HepG2 (cell line): ENCODE results near the gene PFDN5. TPM values are rescaled to one million over a fixed set of nuclear protein-coding genes. Genes with fewer than 3 reads are reported as not detected.

Experiments
- CBX1 ChIP-seq: IDR thresholded peaks from one replicate; pipeline ENCODE4 v1.6.1; 2016; ENCODE audit warnings: antibody characterized with exemption, low read depth
- FOXO1 ChIP-seq: sonication (generic); formaldehyde crosslinking; IDR thresholded peaks from 2 replicates; pipeline ENCODE4 v1.4.0; 2020; ENCODE audit warnings: missing genetic modification reagents
- HBP1 ChIP-seq: IDR thresholded peaks from 2 replicates; pipeline ENCODE4 v1.6.1; 2016; ENCODE audit warnings: low read depth, control low read depth
- HMGXB4 ChIP-seq, 2 experiments: sonication (generic) in 1 of 2; formaldehyde crosslinking in 1 of 2; IDR thresholded peaks; 2 replicates each; pipeline versions ENCODE4 v1.4.0 to v1.6.1; 2018 to 2020; ENCODE audit warnings: missing genetic modification reagents in 2 of 2, borderline replicate concordance in 1 of 2, low read depth in 1 of 2, mild to moderate bottlenecking in 1 of 2, missing biosample characterization in 1 of 2
- NFE2L2 ChIP-seq: fragments of 150-350 bp; IDR thresholded peaks from 2 replicates; pipeline ENCODE4 v1.6.1; 2014; ENCODE audit warnings: low read length
- NRL ChIP-seq: sonication (generic); formaldehyde crosslinking; IDR thresholded peaks from 2 replicates; pipeline ENCODE4 v1.5.0; 2020; ENCODE audit warnings: missing genetic modification reagents, mild to moderate bottlenecking, moderate library complexity, borderline replicate concordance
- RAD51 ChIP-seq: fragments of 450-650 bp; IDR thresholded peaks from 2 replicates; pipeline ENCODE4 v1.6.1; 2016; ENCODE audit warnings: borderline replicate concordance
- RFX1 ChIP-seq: fragments of 450-650 bp; IDR thresholded peaks from 2 replicates; pipeline ENCODE4 v1.6.1; 2017
- SSRP1 ChIP-seq: IDR thresholded peaks from 2 replicates; pipeline ENCODE4 v1.6.1; 2016; ENCODE audit warnings: control low read depth
- THAP7 ChIP-seq: sonication (generic); formaldehyde crosslinking; IDR thresholded peaks from 2 replicates; pipeline ENCODE4 v1.8.1; 2023; ENCODE audit warnings: mild to moderate bottlenecking, missing genetic modification reagents
- ZBTB2 ChIP-seq: sonication (generic); formaldehyde crosslinking; IDR thresholded peaks from 2 replicates; pipeline ENCODE4 v1.8.0; 2022; ENCODE audit warnings: low read depth, missing genetic modification reagents
- ZFYVE20 ChIP-seq: sonication (generic); formaldehyde crosslinking; IDR thresholded peaks from 2 replicates; pipeline ENCODE4 v1.8.0; 2023; ENCODE audit warnings: low read depth, mild to moderate bottlenecking, moderate library complexity, missing genetic modification reagents, borderline replicate concordance
- ZNF160 ChIP-seq: sonication (generic); formaldehyde crosslinking; IDR thresholded peaks from 2 replicates; pipeline ENCODE4 v1.8.0; 2022; ENCODE audit warnings: mild to moderate bottlenecking, inconsistent platforms, missing genetic modification reagents
- ZNF589 ChIP-seq: sonication (generic); formaldehyde crosslinking; conservative IDR thresholded peaks from 2 replicates; pipeline ENCODE4 v1.8.0; 2022; ENCODE audit warnings: mild to moderate bottlenecking, moderate library complexity, missing genetic modification reagents
- ZNF75D ChIP-seq: sonication (generic); formaldehyde crosslinking; IDR thresholded peaks from 2 replicates; pipeline ENCODE4 v1.8.1; 2023; ENCODE audit warnings: missing genetic modification reagents, mild to moderate bottlenecking, borderline replicate concordance
- ZNF766 ChIP-seq: sonication (generic); formaldehyde crosslinking; IDR thresholded peaks from 2 replicates; pipeline ENCODE4 v1.5.0; 2020; ENCODE audit warnings: missing genetic modification reagents, borderline replicate concordance
- ZNF879 ChIP-seq: sonication (generic); formaldehyde crosslinking; IDR thresholded peaks from 2 replicates; pipeline ENCODE4 v1.8.1; 2023; ENCODE audit warnings: missing genetic modification reagents
- ZUFSP ChIP-seq: sonication (generic); formaldehyde crosslinking; IDR thresholded peaks from 2 replicates; pipeline ENCODE4 v1.9.0; 2021; ENCODE audit warnings: missing genetic modification reagents, mild to moderate bottlenecking, borderline replicate concordance
- polyA plus RNA-seq, 8 experiments: library from polyadenylated mRNA; depleted of rRNA in 3 of 8; stranded (reverse) in 7 of 8; unstranded in 1 of 8; fragments of >200 nt; fragmentation: Illumina TruSeq in 4 of 8; extraction: Trizol in 4 of 8; gene quantifications; 2 replicates each; pipeline versions ENCODE4 v1.2.1 to v1.2.3, GENCODE V29; 2011 to 2016; ENCODE audit warnings: low read depth in 4 of 8, missing spikeins in 1 of 8, mixed read lengths in 1 of 8; ENCODE audit not compliant: insufficient read depth in 1 of 8
- total RNA-seq, 5 experiments: library from RNA; depleted of rRNA; stranded (reverse); fragments of >200 nt; fragmentation: Illumina TruSeq; extraction: Trizol; gene quantifications; 2 replicates each; pipeline ENCODE4 v1.2.3, GENCODE V29; 2016; ENCODE audit warnings: low read depth in 1 of 5
- TF ChIP-seq, protein P1 (sequence below): sonication (generic); formaldehyde crosslinking; IDR thresholded peaks from 2 replicates; pipeline ENCODE4; 2020; ENCODE audit warnings: missing genetic modification reagents, mild to moderate bottlenecking, borderline replicate concordance

The PFDN5 gene
- total and polyA plus RNA-seq, 2 of the 13 experiments (the other 11 are each of a cell fraction or from before 2014, with no cell fraction given): 449 to 462 TPM

- peak; percentile 95 for TF ChIP-seq HMGXB4 (CRISPR knock-in tag; IDR thresholded peaks at IDR 0.05; ENCODE audit: borderline replicate concordance in 1 of 2, low read depth in 1 of 2)
- TF ChIP-seq ZNF766 (CRISPR knock-in tag): no peak
- TF ChIP-seq RAD51: no peak
- no peak for TF ChIP-seq ZNF75D
- TF ChIP-seq ZBTB2: peak; percentile 68; the same call in 1 of the 2 replicates
- TF ChIP-seq RFX1: no peak
- 0 out of 2 replicates have a peak, but pooled peaks have one; percentile 31 for TF ChIP-seq ZNF879 (CRISPR knock-in tag)
- TF ChIP-seq THAP7 (CRISPR knock-in tag): peak; percentile 69; the same call in 1 of the 2 replicates
- TF ChIP-seq ZNF160: peak; percentile 30; the same call in 1 of the 2 replicates
- TF ChIP-seq, protein P1, sequence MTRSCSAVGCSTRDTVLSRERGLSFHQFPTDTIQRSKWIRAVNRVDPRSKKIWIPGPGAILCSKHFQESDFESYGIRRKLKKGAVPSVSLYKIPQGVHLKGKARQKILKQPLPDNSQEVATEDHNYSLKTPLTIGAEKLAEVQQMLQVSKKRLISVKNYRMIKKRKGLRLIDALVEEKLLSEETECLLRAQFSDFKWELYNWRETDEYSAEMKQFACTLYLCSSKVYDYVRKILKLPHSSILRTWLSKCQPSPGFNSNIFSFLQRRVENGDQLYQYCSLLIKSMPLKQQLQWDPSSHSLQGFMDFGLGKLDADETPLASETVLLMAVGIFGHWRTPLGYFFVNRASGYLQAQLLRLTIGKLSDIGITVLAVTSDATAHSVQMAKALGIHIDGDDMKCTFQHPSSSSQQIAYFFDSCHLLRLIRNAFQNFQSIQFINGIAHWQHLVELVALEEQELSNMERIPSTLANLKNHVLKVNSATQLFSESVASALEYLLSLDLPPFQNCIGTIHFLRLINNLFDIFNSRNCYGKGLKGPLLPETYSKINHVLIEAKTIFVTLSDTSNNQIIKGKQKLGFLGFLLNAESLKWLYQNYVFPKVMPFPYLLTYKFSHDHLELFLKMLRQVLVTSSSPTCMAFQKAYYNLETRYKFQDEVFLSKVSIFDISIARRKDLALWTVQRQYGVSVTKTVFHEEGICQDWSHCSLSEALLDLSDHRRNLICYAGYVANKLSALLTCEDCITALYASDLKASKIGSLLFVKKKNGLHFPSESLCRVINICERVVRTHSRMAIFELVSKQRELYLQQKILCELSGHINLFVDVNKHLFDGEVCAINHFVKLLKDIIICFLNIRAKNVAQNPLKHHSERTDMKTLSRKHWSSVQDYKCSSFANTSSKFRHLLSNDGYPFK (CRISPR knock-in tag): no peak; the same call in 1 of the 2 replicates
- no peak for TF ChIP-seq ZFYVE20 (CRISPR knock-in tag)
- no peak for TF ChIP-seq CBX1
- no peak for TF ChIP-seq ZUFSP (CRISPR knock-in tag)
- no peak for TF ChIP-seq ZNF589 (CRISPR knock-in tag)
- no peak for TF ChIP-seq SSRP1 (CRISPR knock-in tag)
- TF ChIP-seq FOXO1 (CRISPR knock-in tag): peak; percentile 68
- TF ChIP-seq NRL (CRISPR knock-in tag): peak; percentile 47; the same call in 1 of the 2 replicates
- no peak for TF ChIP-seq HBP1 (CRISPR knock-in tag)
- TF ChIP-seq NFE2L2: no peak
Observed at GRCh38 chr12:53324779-53325510, 29.6 kb downstream of the PFDN5 start (continued).
